Psoas muscle (tissue), 8 donors: Measurements from ENCODE around the gene NFASC. TPM values are rescaled to one million over a fixed set of nuclear protein-coding genes. Genes with fewer than 3 reads are reported as not detected.

Source experiments
- ATAC-seq, 4 donors: fragments of 200-7000 bp; cut with Tn5 transposase; one replicate each; pipeline ENCODE4 v1.9.1; 2020; ENCODE audit warnings: moderate library complexity in 3 of 4, mild to moderate bottlenecking in 2 of 4
- DNase-seq, 2 donors: peaks; one replicate each; pipeline ENCODE4 v3.0.0-alpha.2; 2020
- H3K27ac ChIP-seq: fragments of 200-600 bp; one replicate; pipeline ENCODE4 v1.8.0; 2022
- H3K27me3 ChIP-seq, 3 donors: fragments of 200-600 bp in 1 of 3; one replicate each; pipeline versions ENCODE4 v1.6.1 to v1.8.0; 2013 to 2022; ENCODE audit warnings: low read length in 2 of 3, mild to moderate bottlenecking in 2 of 3, moderate library complexity in 1 of 3; ENCODE audit not compliant: insufficient read depth in 3 of 3
- H3K36me3 ChIP-seq, 2 donors: fragments of 200-600 bp in 1 of 2; one replicate each; pipeline versions ENCODE4 v1.6.1 to v1.8.0; 2013 to 2022; ENCODE audit warnings: low read depth in 1 of 2, mild to moderate bottlenecking in 1 of 2, moderate library complexity in 1 of 2; ENCODE audit not compliant: insufficient read depth in 1 of 2
- H3K4me1 ChIP-seq: fragments of 200-600 bp; one replicate; pipeline ENCODE4 v1.8.0; 2022
- H3K4me3 ChIP-seq: fragments of 200-600 bp; one replicate; pipeline ENCODE4 v1.8.0; 2022; ENCODE audit warnings: mild to moderate bottlenecking
- H3K9me3 ChIP-seq: fragments of 200-600 bp; one replicate; pipeline ENCODE4 v1.8.0; 2022
- CTCF ChIP-seq: fragments of 200-600 bp; IDR thresholded peaks from one replicate; pipeline ENCODE4 v1.8.0; 2022; ENCODE audit warnings: antibody characterized with exemption
- WGBS, 3 donors: extraction: QIAGEN DNeasy Blood & Tissue Kit; methylation state at CpG; one replicate each; pipeline versions ENCODE4 v1.1.6 to v1.1.7; 2013; 5-methylcytosine and 5-hydroxymethylcytosine counted together
- intact Hi-C, 2 donors: fragments of 100-400 bp; cut with DNase I; formaldehyde crosslinking; loops; one replicate each; pipeline versions ENCODE4 v1.11.0 to v1.14.2; 2022
- polyA plus RNA-seq, 3 donors: library from polyadenylated mRNA; stranded (reverse); fragments of 200-250 nt; gene quantifications; one replicate each; pipeline ENCODE4 v1.2.3, GENCODE V29; 2013
- total RNA-seq, 4 donors: library from RNA; stranded (reverse); fragmentation: NEBNext Ultra II Directional in 2 of 4; extraction: Animal tissue kit (Norgen Biotek cat#: 25700) in 2 of 4; gene quantifications; one replicate each; pipeline versions ENCODE4 v1.2.1 to v1.2.4, GENCODE V29; 2021 to 2023
- donor health status: healthy with polysubstance abuse.
- donor health status: DM: no; HTN: no; CAD: no; lungs with moderate emphysema.
- donor health status: Bipolar disorder and iron deficiency.
- donor health status: healthy.
- donor health status: DM: yes; HTN: yes; CAD: no.
- donor health status: DM: no; HTN: no; CAD: no.
- donor health status: DM: no; HTN: no; CAD: no.
- donor health status: DM: yes; HTN: yes; CAD: no.

The NFASC gene
- total and polyA plus RNA-seq, 7 donors, result 0.46 to 7.5 (median 0.90) TPM

GRCh38 chr1:204887846-204888245, 17.2 kb downstream of the NFASC start:
- ATAC-seq, result no peak
- intact Hi-C loops, result no loop called here
- no peaks in the 10 kb centered on the region for H3K36me3 ChIP-seq
- H3K27ac ChIP-seq, result no peak overlapping the region
- H3K4me1 ChIP-seq, result no peaks in the 10 kb centered on the region
- no peak overlapping the region for H3K4me3 ChIP-seq
- TF ChIP-seq CTCF, result no peak
- no peaks in the 10 kb centered on the region for H3K9me3 ChIP-seq
- H3K27me3 ChIP-seq, result peaks cover 0 to 3% (median 0%) of the 10 kb centered on the region in 3 donors
- no peak for DNase-seq
- WGBS, 3 donors, result 70 to 81% (median 73%) methylated on average over 2 of the region's 2 CpGs

- H3K27me3 ChIP-seq, result peaks cover 0 to 3% (median 0%) of the 10 kb centered on the region in 3 donors
- WGBS, 3 donors, result 38 to 64% (median 48%) methylated on average over 2 of the region's 2 CpGs
- no peaks in the 10 kb centered on the region for H3K4me1 ChIP-seq
These were observed 17.6 kb downstream of the NFASC start for GRCh38 chr1:204888294-204888693.

GRCh38 chr1:204889681-204890383, 19.2 kb downstream of the NFASC start:
- no peaks in the 10 kb centered on the region for H3K4me1 ChIP-seq
- ATAC-seq (no peak), DNase-seq (no peak)
- no peaks in the 10 kb centered on the region for H3K36me3 ChIP-seq
- H3K27ac ChIP-seq, result no peak overlapping the region
- H3K27me3 ChIP-seq, result no peaks in the 10 kb centered on the region
- intact Hi-C loops, result loop anchor here in 1 of 2 donors (5.0 kb wide), 1 partner anchor 37 kb away; no protein-coding TSS in a partner anchor
- no peak for TF ChIP-seq CTCF
- H3K9me3 ChIP-seq, result no peaks in the 10 kb centered on the region
- no peak overlapping the region for H3K4me3 ChIP-seq
- WGBS, 3 donors, result 38 to 43% (median 42%) methylated on average over 8 of the region's 8 CpGs

More at GRCh38 chr1:204888294-204888693, 17.6 kb downstream of the NFASC start:
- no peak for TF ChIP-seq CTCF
- H3K36me3 ChIP-seq, result no peaks in the 10 kb centered on the region
- intact Hi-C loops, result no loop called here
- H3K9me3 ChIP-seq, result no peaks in the 10 kb centered on the region
- no peak for ATAC-seq
- DNase-seq, result no peak
- no peak overlapping the region for H3K4me3 ChIP-seq
- no peak overlapping the region for H3K27ac ChIP-seq

GRCh38 chr1:204891860-204892259, 21.2 kb downstream of the NFASC start:
- Histone ChIP-seq H3K4me1 (no peaks in the 10 kb centered on the region), H3K36me3 (no peaks in the 10 kb centered on the region), H3K4me3 (no peak overlapping the region), H3K27ac (no peak overlapping the region), H3K27me3 (peaks cover 0 to 8% (median 0%) of the 10 kb centered on the region in 3 donors), H3K9me3 (no peaks in the 10 kb centered on the region)
- no peak for DNase-seq
- intact Hi-C loops, result loop anchor here in 1 of 2 donors (5.0 kb wide), 1 partner anchor 35 kb away; no protein-coding TSS in a partner anchor
- WGBS, 3 donors, result 68 to 80% (median 75%) methylated on average over 3 of the region's 3 CpGs
- TF ChIP-seq CTCF, result no peak
- ATAC-seq, result no peak
